HepG2 (cell line): ENCODE data around the gene MRPL18. TPM values are rescaled to one million over a fixed set of nuclear protein-coding genes. Genes with fewer than 3 reads are reported as not detected.

Experiments used
- CC2D1A ChIP-seq: sonication (generic); formaldehyde crosslinking; IDR thresholded peaks from 2 replicates; pipeline ENCODE4 v1.8.1; 2023; ENCODE audit warnings: mild to moderate bottlenecking, missing genetic modification reagents
- CSRNP2 ChIP-seq: sonication (generic); formaldehyde crosslinking; conservative IDR thresholded peaks from 2 replicates; pipeline ENCODE4 v1.8.0; 2022; ENCODE audit warnings: low read depth, missing genetic modification reagents
- DMAP1 ChIP-seq: IDR thresholded peaks from 2 replicates; pipeline ENCODE4 v1.6.1; 2016
- EHMT2 ChIP-seq: fragments of 200-600 bp; sonication (generic); IDR thresholded peaks from 2 replicates; pipeline ENCODE4 v1.7.0; 2017; ENCODE audit warnings: antibody characterized with exemption, low read depth, low read length, borderline replicate concordance
- KLF6 ChIP-seq: IDR thresholded peaks from 2 replicates; pipeline ENCODE4 v1.8.0; 2016; ENCODE audit warnings: missing biosample characterization, missing genetic modification reagents
- KMT2A ChIP-seq: sonication (generic); formaldehyde crosslinking; IDR thresholded peaks from 2 replicates; pipeline ENCODE4 v1.4.0; 2020; ENCODE audit warnings: missing genetic modification reagents
- KMT2B ChIP-seq: IDR thresholded peaks from 2 replicates; pipeline ENCODE4 v1.6.1; 2016; ENCODE audit warnings: missing genetic modification reagents, missing compliant biosample characterization
- MTA3 ChIP-seq: sonication (generic); formaldehyde crosslinking; IDR thresholded peaks from 2 replicates; pipeline ENCODE4 v1.4.0; 2020; ENCODE audit warnings: missing genetic modification reagents
- NCOA1 ChIP-seq: sonication (generic); formaldehyde crosslinking; IDR thresholded peaks from 2 replicates; pipeline ENCODE4 v1.9.0; 2021; ENCODE audit warnings: missing genetic modification reagents
- NCOA2 ChIP-seq: sonication (generic); formaldehyde crosslinking; IDR thresholded peaks from 2 replicates; pipeline ENCODE4 v1.8.0; 2022; ENCODE audit warnings: inconsistent platforms
- POGZ ChIP-seq: sonication (generic); formaldehyde crosslinking; IDR thresholded peaks from 2 replicates; pipeline ENCODE4 v1.4.0; 2020; ENCODE audit warnings: mild to moderate bottlenecking, missing genetic modification reagents
- POLR2AphosphoS2 ChIP-seq: IDR thresholded peaks from 2 replicates; pipeline ENCODE4 v1.6.1; 2011; ENCODE audit warnings: low read depth, low read length, improper control_type of control experiment
- ZBTB34 ChIP-seq: sonication (generic); formaldehyde crosslinking; IDR thresholded peaks from 2 replicates; pipeline ENCODE4 v1.8.0; 2022; ENCODE audit warnings: mild to moderate bottlenecking, missing genetic modification reagents
- ZNF101 ChIP-seq: sonication (generic); formaldehyde crosslinking; IDR thresholded peaks from 2 replicates; pipeline ENCODE4 v1.4.0; 2020; ENCODE audit warnings: mild to moderate bottlenecking, low read depth, missing genetic modification reagents, borderline replicate concordance
- ZNF124 ChIP-seq: sonication (generic); formaldehyde crosslinking; IDR thresholded peaks from 2 replicates; pipeline ENCODE4 v1.4.0; 2020; ENCODE audit warnings: missing genetic modification reagents
- ZNF550 ChIP-seq: sonication (generic); formaldehyde crosslinking; IDR thresholded peaks from 2 replicates; pipeline ENCODE4 v1.4.0; 2020; ENCODE audit warnings: mild to moderate bottlenecking, missing genetic modification reagents, borderline replicate concordance
- ZNF639 ChIP-seq: conservative IDR thresholded peaks from 2 replicates; pipeline ENCODE4 v1.6.1; 2018; ENCODE audit warnings: missing genetic modification reagents
- polyA plus RNA-seq, 8 experiments: library from polyadenylated mRNA; depleted of rRNA in 3 of 8; stranded (reverse) in 7 of 8; unstranded in 1 of 8; fragments of >200 nt; fragmentation: Illumina TruSeq in 4 of 8; extraction: Trizol in 4 of 8; gene quantifications; 2 replicates each; pipeline versions ENCODE4 v1.2.1 to v1.2.3, GENCODE V29; 2011 to 2016; ENCODE audit warnings: low read depth in 4 of 8, missing spikeins in 1 of 8, mixed read lengths in 1 of 8; ENCODE audit not compliant: insufficient read depth in 1 of 8
- total RNA-seq, 5 experiments: library from RNA; depleted of rRNA; stranded (reverse); fragments of >200 nt; fragmentation: Illumina TruSeq; extraction: Trizol; gene quantifications; 2 replicates each; pipeline ENCODE4 v1.2.3, GENCODE V29; 2016; ENCODE audit warnings: low read depth in 1 of 5
- TF ChIP-seq, protein P1 (sequence below): sonication (generic); formaldehyde crosslinking; IDR thresholded peaks from one replicate; pipeline ENCODE4 v1.5.1; 2020; ENCODE audit warnings: mild to moderate bottlenecking, missing genetic modification reagents; ENCODE audit errors: not compliant biosample characterization

MRPL18 gene
- total and polyA plus RNA-seq, 2 of the 13 experiments (the other 11 are each of a cell fraction or from before 2014, with no cell fraction given): 85.6 to 176 TPM

- TF ChIP-seq ZNF550 (no peak), POLR2AphosphoS2 (no peak), KMT2A (CRISPR knock-in tag) (no peak; the same call in 1 of the 2 replicates), DMAP1 (CRISPR knock-in tag) (peak; percentile 38; the same call in 1 of the 2 replicates), ZNF639 (CRISPR knock-in tag) (0 out of 2 replicates have a peak, but pooled peaks have one; percentile 1), CC2D1A (CRISPR knock-in tag) (peak; percentile 67; the same call in 1 of the 2 replicates), ZBTB34 (peak; percentile 45; the same call in 1 of the 2 replicates), KLF6 (CRISPR knock-in tag) (no peak), ZNF124 (CRISPR knock-in tag) (no peak), KMT2B (no peak), ZNF101 (CRISPR knock-in tag) (no peak), NCOA2 (peak; percentile 41; the same call in 1 of the 2 replicates), EHMT2 (no peak), CSRNP2 (no peak), MTA3 (CRISPR knock-in tag) (no peak), POGZ (peak; percentile 16), NCOA1 (CRISPR knock-in tag) (peak; percentile 82; the same call in 1 of the 2 replicates)
- TF ChIP-seq, protein P1, sequence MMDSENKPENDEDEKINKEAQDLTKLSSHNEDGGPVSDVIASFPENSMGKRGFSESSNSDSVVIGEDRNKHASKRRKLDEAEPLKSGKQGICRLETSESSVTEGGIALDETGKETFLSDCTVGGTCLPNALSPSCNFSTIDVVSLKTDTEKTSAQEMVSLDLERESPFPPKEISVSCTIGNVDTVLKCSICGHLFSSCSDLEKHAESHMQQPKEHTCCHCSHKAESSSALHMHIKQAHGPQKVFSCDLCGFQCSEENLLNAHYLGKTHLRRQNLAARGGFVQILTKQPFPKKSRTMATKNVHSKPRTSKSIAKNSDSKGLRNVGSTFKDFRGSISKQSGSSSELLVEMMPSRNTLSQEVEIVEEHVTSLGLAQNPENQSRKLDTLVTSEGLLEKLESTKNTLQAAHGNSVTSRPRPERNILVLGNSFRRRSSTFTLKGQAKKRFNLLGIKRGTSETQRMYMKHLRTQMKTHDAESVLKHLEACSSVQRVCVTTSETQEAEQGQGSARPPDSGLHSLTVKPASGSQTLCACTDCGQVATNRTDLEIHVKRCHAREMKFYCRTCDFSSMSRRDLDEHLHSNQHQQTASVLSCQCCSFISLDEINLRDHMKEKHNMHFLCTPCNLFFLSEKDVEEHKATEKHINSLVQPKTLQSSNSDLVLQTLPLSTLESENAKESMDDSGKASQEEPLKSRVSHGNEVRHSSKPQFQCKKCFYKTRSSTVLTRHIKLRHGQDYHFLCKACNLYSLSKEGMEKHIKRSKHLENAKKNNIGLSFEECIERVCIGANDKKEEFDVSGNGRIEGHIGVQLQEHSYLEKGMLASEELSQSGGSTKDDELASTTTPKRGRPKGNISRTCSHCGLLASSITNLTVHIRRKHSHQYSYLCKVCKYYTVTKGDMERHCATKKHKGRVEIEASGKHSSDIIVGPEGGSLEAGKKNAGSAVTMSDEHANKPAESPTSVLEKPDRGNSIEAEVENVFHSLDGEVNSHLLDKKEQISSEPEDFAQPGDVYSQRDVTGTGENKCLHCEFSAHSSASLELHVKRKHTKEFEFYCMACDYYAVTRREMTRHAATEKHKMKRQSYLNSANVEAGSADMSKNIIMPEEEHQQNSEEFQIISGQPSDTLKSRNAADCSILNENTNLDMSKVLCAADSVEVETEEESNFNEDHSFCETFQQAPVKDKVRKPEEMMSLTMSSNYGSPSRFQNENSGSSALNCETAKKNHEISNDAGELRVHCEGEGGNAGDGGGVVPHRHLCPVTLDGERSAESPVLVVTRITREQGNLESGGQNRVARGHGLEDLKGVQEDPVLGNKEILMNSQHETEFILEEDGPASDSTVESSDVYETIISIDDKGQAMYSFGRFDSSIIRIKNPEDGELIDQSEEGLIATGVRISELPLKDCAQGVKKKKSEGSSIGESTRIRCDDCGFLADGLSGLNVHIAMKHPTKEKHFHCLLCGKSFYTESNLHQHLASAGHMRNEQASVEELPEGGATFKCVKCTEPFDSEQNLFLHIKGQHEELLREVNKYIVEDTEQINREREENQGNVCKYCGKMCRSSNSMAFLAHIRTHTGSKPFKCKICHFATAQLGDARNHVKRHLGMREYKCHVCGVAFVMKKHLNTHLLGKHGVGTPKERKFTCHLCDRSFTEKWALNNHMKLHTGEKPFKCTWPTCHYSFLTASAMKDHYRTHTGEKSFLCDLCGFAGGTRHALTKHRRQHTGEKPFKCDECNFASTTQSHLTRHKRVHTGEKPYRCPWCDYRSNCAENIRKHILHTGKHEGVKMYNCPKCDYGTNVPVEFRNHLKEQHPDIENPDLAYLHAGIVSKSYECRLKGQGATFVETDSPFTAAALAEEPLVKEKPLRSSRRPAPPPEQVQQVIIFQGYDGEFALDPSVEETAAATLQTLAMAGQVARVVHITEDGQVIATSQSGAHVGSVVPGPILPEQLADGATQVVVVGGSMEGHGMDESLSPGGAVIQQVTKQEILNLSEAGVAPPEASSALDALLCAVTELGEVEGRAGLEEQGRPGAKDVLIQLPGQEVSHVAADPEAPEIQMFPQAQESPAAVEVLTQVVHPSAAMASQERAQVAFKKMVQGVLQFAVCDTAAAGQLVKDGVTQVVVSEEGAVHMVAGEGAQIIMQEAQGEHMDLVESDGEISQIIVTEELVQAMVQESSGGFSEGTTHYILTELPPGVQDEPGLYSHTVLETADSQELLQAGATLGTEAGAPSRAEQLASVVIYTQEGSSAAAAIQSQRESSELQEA (CRISPR knock-in tag): peak; percentile 17
Measured at GRCh38 chr6:159762681-159763293, 27.5 kb upstream of the MRPL18 start (continued).
